H1 (cell line): ENCODE data around the gene CFAP157. TPM values are rescaled to one million over a fixed set of nuclear protein-coding genes. Genes with fewer than 3 reads are reported as not detected.

Source experiments
- CTBP2 ChIP-seq: IDR thresholded peaks from 2 replicates; pipeline ENCODE4 v1.7.0; 2011; ENCODE audit warnings: borderline replicate concordance, mild to moderate bottlenecking, moderate library complexity, mixed read lengths, low read length; ENCODE audit not compliant: insufficient read depth, insufficient read length
- GABPA ChIP-seq: IDR thresholded peaks from 2 replicates; pipeline ENCODE4 v1.6.1; 2011; ENCODE audit warnings: mild to moderate bottlenecking, low read length, moderate library complexity, borderline replicate concordance; ENCODE audit not compliant: insufficient read depth
- HDAC6 ChIP-seq: IDR thresholded peaks from one replicate; pipeline ENCODE4 v1.7.1; 2012; ENCODE audit warnings: low read depth, mild to moderate bottlenecking, inconsistent platforms, low read length, moderate library complexity
- KDM1A ChIP-seq: fragments of 200-600, 300-600 bp; sonication (generic); IDR thresholded peaks from 2 replicates; pipeline ENCODE4 v1.7.1; 2016; ENCODE audit warnings: mild to moderate bottlenecking, low read length, borderline replicate concordance
- KDM5A ChIP-seq: fragments of 200-600 bp; IDR thresholded peaks from 2 replicates; pipeline ENCODE4 v1.7.1; 2012; ENCODE audit warnings: mild to moderate bottlenecking, low read length, inconsistent platforms, mixed read lengths
- RBBP5 ChIP-seq: IDR thresholded peaks from 2 replicates; pipeline ENCODE4 v1.7.1; 2012; ENCODE audit warnings: low read depth, mild to moderate bottlenecking, inconsistent platforms, low read length, moderate library complexity, borderline replicate concordance
- RXRA ChIP-seq: IDR thresholded peaks from 2 replicates; pipeline ENCODE4 v1.6.1; 2011; ENCODE audit warnings: low read depth, mild to moderate bottlenecking, low read length, moderate library complexity; ENCODE audit not compliant: insufficient read depth
- SIRT6 ChIP-seq: IDR thresholded peaks from one replicate; pipeline ENCODE4 v1.7.1; 2012; ENCODE audit warnings: low read length, inconsistent platforms
- SP2 ChIP-seq: IDR thresholded peaks from 2 replicates; pipeline ENCODE4 v1.6.1; 2012; ENCODE audit warnings: mild to moderate bottlenecking, low read length, inconsistent platforms
- YY1 ChIP-seq: IDR thresholded peaks from 2 replicates; pipeline ENCODE4 v1.6.1; 2011; ENCODE audit warnings: low read depth, mild to moderate bottlenecking, low read length
- polyA plus RNA-seq, 7 experiments: library from polyadenylated mRNA; depleted of rRNA in 3 of 7; stranded (reverse) in 5 of 7; unstranded in 2 of 7; fragments of >200 nt in 5 of 7; fragments of 200-250 nt in 2 of 7; gene quantifications; 1 replicate in 5 of 7; 2 replicates in 1 of 7; 4 replicates in 1 of 7; pipeline versions ENCODE4 v1.2.1 to v1.2.3, GENCODE V29; 2011 to 2013; ENCODE audit warnings: missing spikeins in 2 of 7, mixed read lengths in 2 of 7
- total RNA-seq: library from RNA; stranded (reverse); fragmentation: NEBNext Ultra II Directional; extraction: Animal tissue kit (Norgen Biotek cat#: 25700); gene quantifications from 2 replicates; pipeline ENCODE4 v1.2.1, GENCODE V29; 2021
- TF ChIP-seq, protein P1 (sequence below): fragments of 300-600 bp; sonication (generic); IDR thresholded peaks from 2 replicates; pipeline ENCODE4 v1.7.1; 2012; ENCODE audit warnings: low read length, moderate library complexity, mild to moderate bottlenecking, inconsistent platforms; ENCODE audit not compliant: insufficient replicate concordance
- TF ChIP-seq, protein P2 (sequence below): IDR thresholded peaks from 2 replicates; pipeline ENCODE4 v1.6.1; 2011; ENCODE audit warnings: low read depth, mild to moderate bottlenecking, low read length; ENCODE audit not compliant: insufficient read depth

CFAP157 gene
- total and polyA plus RNA-seq, 2 of the 8 experiments (the other 6 are each of a cell fraction or from before 2014, with no cell fraction given) = not detected

GRCh38 chr9:127680846-127681245 lies 25.9 kb upstream of the CFAP157 start (continued):
- TF ChIP-seq, protein P1, sequence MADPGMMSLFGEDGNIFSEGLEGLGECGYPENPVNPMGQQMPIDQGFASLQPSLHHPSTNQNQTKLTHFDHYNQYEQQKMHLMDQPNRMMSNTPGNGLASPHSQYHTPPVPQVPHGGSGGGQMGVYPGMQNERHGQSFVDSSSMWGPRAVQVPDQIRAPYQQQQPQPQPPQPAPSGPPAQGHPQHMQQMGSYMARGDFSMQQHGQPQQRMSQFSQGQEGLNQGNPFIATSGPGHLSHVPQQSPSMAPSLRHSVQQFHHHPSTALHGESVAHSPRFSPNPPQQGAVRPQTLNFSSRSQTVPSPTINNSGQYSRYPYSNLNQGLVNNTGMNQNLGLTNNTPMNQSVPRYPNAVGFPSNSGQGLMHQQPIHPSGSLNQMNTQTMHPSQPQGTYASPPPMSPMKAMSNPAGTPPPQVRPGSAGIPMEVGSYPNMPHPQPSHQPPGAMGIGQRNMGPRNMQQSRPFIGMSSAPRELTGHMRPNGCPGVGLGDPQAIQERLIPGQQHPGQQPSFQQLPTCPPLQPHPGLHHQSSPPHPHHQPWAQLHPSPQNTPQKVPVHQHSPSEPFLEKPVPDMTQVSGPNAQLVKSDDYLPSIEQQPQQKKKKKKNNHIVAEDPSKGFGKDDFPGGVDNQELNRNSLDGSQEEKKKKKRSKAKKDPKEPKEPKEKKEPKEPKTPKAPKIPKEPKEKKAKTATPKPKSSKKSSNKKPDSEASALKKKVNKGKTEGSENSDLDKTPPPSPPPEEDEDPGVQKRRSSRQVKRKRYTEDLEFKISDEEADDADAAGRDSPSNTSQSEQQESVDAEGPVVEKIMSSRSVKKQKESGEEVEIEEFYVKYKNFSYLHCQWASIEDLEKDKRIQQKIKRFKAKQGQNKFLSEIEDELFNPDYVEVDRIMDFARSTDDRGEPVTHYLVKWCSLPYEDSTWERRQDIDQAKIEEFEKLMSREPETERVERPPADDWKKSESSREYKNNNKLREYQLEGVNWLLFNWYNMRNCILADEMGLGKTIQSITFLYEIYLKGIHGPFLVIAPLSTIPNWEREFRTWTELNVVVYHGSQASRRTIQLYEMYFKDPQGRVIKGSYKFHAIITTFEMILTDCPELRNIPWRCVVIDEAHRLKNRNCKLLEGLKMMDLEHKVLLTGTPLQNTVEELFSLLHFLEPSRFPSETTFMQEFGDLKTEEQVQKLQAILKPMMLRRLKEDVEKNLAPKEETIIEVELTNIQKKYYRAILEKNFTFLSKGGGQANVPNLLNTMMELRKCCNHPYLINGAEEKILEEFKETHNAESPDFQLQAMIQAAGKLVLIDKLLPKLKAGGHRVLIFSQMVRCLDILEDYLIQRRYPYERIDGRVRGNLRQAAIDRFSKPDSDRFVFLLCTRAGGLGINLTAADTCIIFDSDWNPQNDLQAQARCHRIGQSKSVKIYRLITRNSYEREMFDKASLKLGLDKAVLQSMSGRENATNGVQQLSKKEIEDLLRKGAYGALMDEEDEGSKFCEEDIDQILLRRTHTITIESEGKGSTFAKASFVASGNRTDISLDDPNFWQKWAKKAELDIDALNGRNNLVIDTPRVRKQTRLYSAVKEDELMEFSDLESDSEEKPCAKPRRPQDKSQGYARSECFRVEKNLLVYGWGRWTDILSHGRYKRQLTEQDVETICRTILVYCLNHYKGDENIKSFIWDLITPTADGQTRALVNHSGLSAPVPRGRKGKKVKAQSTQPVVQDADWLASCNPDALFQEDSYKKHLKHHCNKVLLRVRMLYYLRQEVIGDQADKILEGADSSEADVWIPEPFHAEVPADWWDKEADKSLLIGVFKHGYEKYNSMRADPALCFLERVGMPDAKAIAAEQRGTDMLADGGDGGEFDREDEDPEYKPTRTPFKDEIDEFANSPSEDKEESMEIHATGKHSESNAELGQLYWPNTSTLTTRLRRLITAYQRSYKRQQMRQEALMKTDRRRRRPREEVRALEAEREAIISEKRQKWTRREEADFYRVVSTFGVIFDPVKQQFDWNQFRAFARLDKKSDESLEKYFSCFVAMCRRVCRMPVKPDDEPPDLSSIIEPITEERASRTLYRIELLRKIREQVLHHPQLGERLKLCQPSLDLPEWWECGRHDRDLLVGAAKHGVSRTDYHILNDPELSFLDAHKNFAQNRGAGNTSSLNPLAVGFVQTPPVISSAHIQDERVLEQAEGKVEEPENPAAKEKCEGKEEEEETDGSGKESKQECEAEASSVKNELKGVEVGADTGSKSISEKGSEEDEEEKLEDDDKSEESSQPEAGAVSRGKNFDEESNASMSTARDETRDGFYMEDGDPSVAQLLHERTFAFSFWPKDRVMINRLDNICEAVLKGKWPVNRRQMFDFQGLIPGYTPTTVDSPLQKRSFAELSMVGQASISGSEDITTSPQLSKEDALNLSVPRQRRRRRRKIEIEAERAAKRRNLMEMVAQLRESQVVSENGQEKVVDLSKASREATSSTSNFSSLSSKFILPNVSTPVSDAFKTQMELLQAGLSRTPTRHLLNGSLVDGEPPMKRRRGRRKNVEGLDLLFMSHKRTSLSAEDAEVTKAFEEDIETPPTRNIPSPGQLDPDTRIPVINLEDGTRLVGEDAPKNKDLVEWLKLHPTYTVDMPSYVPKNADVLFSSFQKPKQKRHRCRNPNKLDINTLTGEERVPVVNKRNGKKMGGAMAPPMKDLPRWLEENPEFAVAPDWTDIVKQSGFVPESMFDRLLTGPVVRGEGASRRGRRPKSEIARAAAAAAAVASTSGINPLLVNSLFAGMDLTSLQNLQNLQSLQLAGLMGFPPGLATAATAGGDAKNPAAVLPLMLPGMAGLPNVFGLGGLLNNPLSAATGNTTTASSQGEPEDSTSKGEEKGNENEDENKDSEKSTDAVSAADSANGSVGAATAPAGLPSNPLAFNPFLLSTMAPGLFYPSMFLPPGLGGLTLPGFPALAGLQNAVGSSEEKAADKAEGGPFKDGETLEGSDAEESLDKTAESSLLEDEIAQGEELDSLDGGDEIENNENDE = no peak
- TF ChIP-seq, protein P2, sequence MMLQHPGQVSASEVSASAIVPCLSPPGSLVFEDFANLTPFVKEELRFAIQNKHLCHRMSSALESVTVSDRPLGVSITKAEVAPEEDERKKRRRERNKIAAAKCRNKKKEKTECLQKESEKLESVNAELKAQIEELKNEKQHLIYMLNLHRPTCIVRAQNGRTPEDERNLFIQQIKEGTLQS = no peak
- no peak for TF ChIP-seq RBBP5
- TF ChIP-seq HDAC6 = no peak
- no peak for TF ChIP-seq SIRT6
- TF ChIP-seq RXRA = no peak
- TF ChIP-seq KDM5A = no peak
- TF ChIP-seq SP2 = no peak
- no peak for TF ChIP-seq CTBP2
- no peak for TF ChIP-seq YY1
- TF ChIP-seq KDM1A = no peak
- no peak for TF ChIP-seq GABPA
